Osteocyte (in vitro differentiated cells): ENCODE data around the gene ZNF48. TPM values are rescaled to one million over a fixed set of nuclear protein-coding genes. Genes with fewer than 3 reads are reported as not detected.

Experiments
- DNase-seq: peaks from one replicate; pipeline ENCODE4 v3.0.0; 2021; ENCODE audit warnings: mixed read lengths; ENCODE audit not compliant: unreplicated experiment; ENCODE audit errors: extremely low spot score
- H3K27ac Mint-ChIP-seq: one replicate; pipeline ENCODE4 v1.8.0; 2021; ENCODE audit warnings: mild to moderate bottlenecking, mixed read lengths; ENCODE audit not compliant: unreplicated experiment
- H3K27me3 Mint-ChIP-seq: one replicate; pipeline ENCODE4 v1.8.0; 2021; ENCODE audit warnings: mixed read lengths; ENCODE audit not compliant: unreplicated experiment
- H3K36me3 Mint-ChIP-seq: one replicate; pipeline ENCODE4 v1.8.0; 2021; ENCODE audit warnings: mixed read lengths; ENCODE audit not compliant: unreplicated experiment
- H3K4me1 Mint-ChIP-seq: one replicate; pipeline ENCODE4 v1.8.0; 2021; ENCODE audit warnings: mixed read lengths; ENCODE audit not compliant: unreplicated experiment
- H3K4me3 Mint-ChIP-seq: one replicate; pipeline ENCODE4 v1.8.0; 2021; ENCODE audit warnings: mild to moderate bottlenecking, moderate library complexity, mixed read lengths; ENCODE audit not compliant: unreplicated experiment
- H3K9me3 Mint-ChIP-seq: one replicate; pipeline ENCODE4 v1.8.0; 2021; ENCODE audit warnings: mixed read lengths; ENCODE audit not compliant: unreplicated experiment
- CTCF ChIP-seq: fragments of 200-600 bp; sonication (generic); IDR thresholded peaks from 2 replicates; pipeline ENCODE4 v1.5.0; 2021; ENCODE audit warnings: antibody characterized with exemption, mild to moderate bottlenecking, moderate library complexity
- long read RNA-seq: library from polyadenylated mRNA; unstranded; transcript quantifications from one replicate; pipeline ENCODE4 v2.0.0, GENCODE V29; 2021
- total RNA-seq: library from RNA; stranded (reverse); gene quantifications from 2 replicates; pipeline ENCODE4 v1.2.1, GENCODE V29; 2021

ZNF48 gene
- total RNA-seq, result 12.7 and 13.2 TPM in 2 replicates
- long read RNA-seq, partial matches to known transcripts, result 0 of 1 reads
- long read RNA-seq, other reads (novel, unspliced or antisense), result 1 of 1 reads

- Mint-ChIP-seq H3K27me3 (no peaks in the 10 kb centered on the region), H3K4me1 (peaks cover 28% of the 10 kb centered on the region), H3K36me3 (no peaks in the 10 kb centered on the region), H3K27ac (peak within 1 kb of the TSS; percentile 98), H3K9me3 (no peaks in the 10 kb centered on the region), H3K4me3 (peak within 1 kb of the TSS; percentile 97)
- DNase-seq, result peak; percentile 94
- TF ChIP-seq CTCF, result peak; percentile 31
Observed at GRCh38 chr16:30395155-30395991, at the start of gene ZNF48. TSS of gene ZNF48 (plus strand) at chr16:30395420. CDS start at chr16:30395795, 375 bp downstream.

GRCh38 chr16:30346286-30346685 is 48.9 kb upstream of the ZNF48 start:
- Mint-ChIP-seq H3K4me1 (no peaks in the 10 kb centered on the region), H3K36me3 (peaks cover 7% of the 10 kb centered on the region), H3K4me3 (no peak overlapping the region), H3K9me3 (no peaks in the 10 kb centered on the region), H3K27ac (no peak overlapping the region), H3K27me3 (no peaks in the 10 kb centered on the region)
- DNase-seq, result peak; percentile 46
- no peak for TF ChIP-seq CTCF

GRCh38 chr16:30348113-30348512 is 47.1 kb upstream of the ZNF48 start:
- TF ChIP-seq CTCF, result no peak
- H3K27me3 Mint-ChIP-seq, result no peaks in the 10 kb centered on the region
- peaks cover 4% of the 10 kb centered on the region for H3K4me1 Mint-ChIP-seq
- no peak for DNase-seq
- no peak overlapping the region for H3K27ac Mint-ChIP-seq
- H3K4me3 Mint-ChIP-seq, result no peak overlapping the region
- peaks cover 16% of the 10 kb centered on the region for H3K36me3 Mint-ChIP-seq
- no peaks in the 10 kb centered on the region for H3K9me3 Mint-ChIP-seq

- Mint-ChIP-seq H3K36me3 (peaks cover 20% of the 10 kb centered on the region), H3K9me3 (no peaks in the 10 kb centered on the region), H3K27me3 (no peaks in the 10 kb centered on the region), H3K4me1 (peaks cover 9% of the 10 kb centered on the region), H3K4me3 (no peak overlapping the region), H3K27ac (no peak overlapping the region)
- TF ChIP-seq CTCF, result no peak
- no peak for DNase-seq
Observed at GRCh38 chr16:30348929-30349328, 46.3 kb upstream of the ZNF48 start.

- H3K36me3 Mint-ChIP-seq, result peaks cover 20% of the 10 kb centered on the region
- no peak overlapping the region for H3K4me3 Mint-ChIP-seq
- no peak for TF ChIP-seq CTCF
- H3K9me3 Mint-ChIP-seq, result no peaks in the 10 kb centered on the region
- no peak for DNase-seq
- peaks cover 16% of the 10 kb centered on the region for H3K4me1 Mint-ChIP-seq
- no peak overlapping the region for H3K27ac Mint-ChIP-seq
- no peaks in the 10 kb centered on the region for H3K27me3 Mint-ChIP-seq
Observed at GRCh38 chr16:30349675-30350074, 45.5 kb upstream of the ZNF48 start.
